HEK293 (cell line): ENCODE measurements around the gene CEACAM19.
"Not testable (repeated sequence)": the region's sequence is repeated elsewhere in the genome, so short reads cannot be mapped to it uniquely, and the experiment has no call there.

Experiments used
- CTCF ChIA-PET: fragments of 350-600 bp; formaldehyde crosslinking; extraction: SDS; loops from one replicate; lab custom pipeline; 2021; ENCODE audit warnings: antibody characterized with exemption; lab: Yijun Ruan, JAX
- POLR2A ChIA-PET: fragments of 300-600 bp; formaldehyde crosslinking; extraction: SDS; loops from one replicate; lab custom pipeline; 2020; ENCODE audit warnings: antibody characterized with exemption, inconsistent platforms; lab: Yijun Ruan, JAX
- H3K27ac ChIP-seq: fragments of 200-500 bp; sonication (Bioruptor generic); 2 replicates; pipeline ENCODE4 v1.5.1; 2014; ENCODE audit warnings: low read depth, low read length, control low read depth, inconsistent platforms; ENCODE audit errors: extremely low read depth
- H3K36me3 ChIP-seq, 2 experiments: fragments of 200-500 bp in 1 of 2; sonication (Bioruptor generic) in 1 of 2; 1 replicate in 1 of 2; 2 replicates in 1 of 2; pipeline ENCODE4 v1.5.1; 2014 to 2017; ENCODE audit warnings: inconsistent platforms in 2 of 2, low read length in 2 of 2; ENCODE audit not compliant: control insufficient read depth in 2 of 2, insufficient read depth in 1 of 2
- H3K4me1 ChIP-seq: fragments of 200-500 bp; sonication (Bioruptor generic); 2 replicates; pipeline ENCODE4 v1.5.1; 2014; ENCODE audit warnings: mild to moderate bottlenecking, low read length, inconsistent platforms; ENCODE audit not compliant: control insufficient read depth, insufficient read depth
- H3K4me3 ChIP-seq: 2 replicates; pipeline ENCODE4 v1.5.1; 2011; ENCODE audit warnings: low read depth, mild to moderate bottlenecking, control low read depth, low read length, moderate library complexity
- H3K9me3 ChIP-seq: fragments of 200-500 bp; sonication (Bioruptor generic); 2 replicates; pipeline ENCODE4 v1.5.1; 2014; ENCODE audit warnings: low read depth, low read length, inconsistent platforms; ENCODE audit not compliant: control insufficient read depth, insufficient read depth
- HOXA7 ChIP-seq: sonication (generic); formaldehyde crosslinking; IDR thresholded peaks from 2 replicates; pipeline ENCODE4 v1.8.1; 2022; ENCODE audit warnings: missing genetic modification reagents, borderline replicate concordance
- KLF16 ChIP-seq: fragments of 450-650 bp; formaldehyde crosslinking; IDR thresholded peaks from 2 replicates; pipeline ENCODE4 v1.5.1; 2017; ENCODE audit warnings: missing biosample characterization, missing genetic modification characterization
- KLF7 ChIP-seq: fragments of 450-650 bp; formaldehyde crosslinking; IDR thresholded peaks from 2 replicates; pipeline ENCODE4 v1.5.1; 2016; ENCODE audit warnings: missing biosample characterization, missing genetic modification characterization, borderline replicate concordance
- PRDM1 ChIP-seq: fragments of 450-650 bp; formaldehyde crosslinking; IDR thresholded peaks from 2 replicates; pipeline ENCODE4; 2016; ENCODE audit warnings: missing biosample characterization, missing genetic modification characterization
- REPIN1 ChIP-seq: fragments of 450-650 bp; formaldehyde crosslinking; IDR thresholded peaks from 2 replicates; pipeline ENCODE4 v1.5.1; 2017; ENCODE audit warnings: missing biosample characterization, missing genetic modification characterization, low read depth
- ZBTB20 ChIP-seq: fragments of 450-650 bp; formaldehyde crosslinking; IDR thresholded peaks from 2 replicates; pipeline ENCODE4 v1.5.1; 2016; ENCODE audit warnings: missing biosample characterization, missing genetic modification characterization
- ZBTB7A ChIP-seq: fragments of 450-650 bp; formaldehyde crosslinking; IDR thresholded peaks from 2 replicates; pipeline ENCODE4 v1.5.1; 2016; ENCODE audit warnings: low read depth, missing biosample characterization, missing genetic modification characterization
- ZBTB8A ChIP-seq: fragments of 450-650 bp; formaldehyde crosslinking; IDR thresholded peaks from 2 replicates; pipeline ENCODE4 v1.5.1; 2016; ENCODE audit warnings: missing biosample characterization, missing genetic modification characterization
- ZEB2 ChIP-seq: fragments of 450-650 bp; formaldehyde crosslinking; IDR thresholded peaks from 2 replicates; pipeline ENCODE4 v1.5.1; 2016; ENCODE audit warnings: missing biosample characterization, missing genetic modification characterization
- ZNF10 ChIP-seq: fragments of 450-650 bp; formaldehyde crosslinking; IDR thresholded peaks from 2 replicates; pipeline ENCODE4 v1.5.1; 2017; ENCODE audit warnings: missing biosample characterization, missing genetic modification characterization
- ZNF133 ChIP-seq: fragments of 450-650 bp; formaldehyde crosslinking; IDR thresholded peaks from 2 replicates; pipeline ENCODE4 v1.5.1; 2016; ENCODE audit warnings: missing biosample characterization, missing genetic modification characterization
- ZNF140 ChIP-seq: fragments of 450-650 bp; formaldehyde crosslinking; IDR thresholded peaks from 2 replicates; pipeline ENCODE4 v1.5.1; 2016; ENCODE audit warnings: missing biosample characterization, missing genetic modification characterization
- ZNF146 ChIP-seq: fragments of 450-650 bp; formaldehyde crosslinking; IDR thresholded peaks from 2 replicates; pipeline ENCODE4 v1.5.1; 2016; ENCODE audit warnings: missing biosample characterization, missing genetic modification characterization
- ZNF214 ChIP-seq: fragments of 450-650 bp; formaldehyde crosslinking; IDR thresholded peaks from 2 replicates; pipeline ENCODE4 v1.5.1; 2017; ENCODE audit warnings: missing biosample characterization, mild to moderate bottlenecking, missing genetic modification characterization, borderline replicate concordance
- ZNF266 ChIP-seq: fragments of 450-650 bp; formaldehyde crosslinking; IDR thresholded peaks from 2 replicates; pipeline ENCODE4 v1.5.1; 2016; ENCODE audit warnings: missing biosample characterization, missing genetic modification characterization, low read depth
- ZNF292 ChIP-seq: fragments of 450-650 bp; formaldehyde crosslinking; IDR thresholded peaks from 2 replicates; pipeline ENCODE4 v1.5.1; 2016; ENCODE audit warnings: low read depth, missing biosample characterization, missing genetic modification characterization, borderline replicate concordance
- ZNF302 ChIP-seq: fragments of 450-650 bp; formaldehyde crosslinking; IDR thresholded peaks from 2 replicates; pipeline ENCODE4 v1.5.1; 2016; ENCODE audit warnings: missing biosample characterization, missing genetic modification characterization, low read depth
- ZNF341 ChIP-seq: fragments of 450-650 bp; formaldehyde crosslinking; IDR thresholded peaks from 2 replicates; pipeline ENCODE4; 2016; ENCODE audit warnings: low read depth, missing biosample characterization, missing genetic modification characterization
- ZNF366 ChIP-seq: fragments of 450-650 bp; formaldehyde crosslinking; conservative IDR thresholded peaks from 2 replicates; pipeline ENCODE4 v1.5.1; 2016; ENCODE audit warnings: missing biosample characterization, missing genetic modification characterization
- ZNF571 ChIP-seq: fragments of 450-650 bp; formaldehyde crosslinking; IDR thresholded peaks from 2 replicates; pipeline ENCODE4 v1.5.0; 2017; ENCODE audit warnings: missing biosample characterization, missing genetic modification characterization
- ZNF585B ChIP-seq: fragments of 450-650 bp; formaldehyde crosslinking; IDR thresholded peaks from 2 replicates; pipeline ENCODE4 v1.5.1; 2016; ENCODE audit warnings: missing biosample characterization, missing genetic modification characterization
- ZNF610 ChIP-seq: fragments of 450-650 bp; formaldehyde crosslinking; IDR thresholded peaks from 2 replicates; pipeline ENCODE4 v1.5.1; 2016; ENCODE audit warnings: missing biosample characterization, missing genetic modification characterization, borderline replicate concordance
- ZNF626 ChIP-seq: fragments of 450-650 bp; sonication (Bioruptor Pico); formaldehyde crosslinking; IDR thresholded peaks from 2 replicates; pipeline ENCODE4 v1.5.1; 2018; ENCODE audit warnings: missing biosample characterization, missing genetic modification characterization, inconsistent platforms
- ZNF701 ChIP-seq: fragments of 450-650 bp; formaldehyde crosslinking; IDR thresholded peaks from 2 replicates; pipeline ENCODE4 v1.5.1; 2016; ENCODE audit warnings: missing biosample characterization, missing genetic modification characterization
- ZNF76 ChIP-seq: fragments of 450-650 bp; formaldehyde crosslinking; IDR thresholded peaks from 2 replicates; pipeline ENCODE4; 2016; ENCODE audit warnings: low read depth, missing biosample characterization, missing genetic modification characterization, borderline replicate concordance
- ZSCAN16 ChIP-seq: fragments of 450-650 bp; formaldehyde crosslinking; IDR thresholded peaks from 2 replicates; pipeline ENCODE4 v1.5.1; 2016; ENCODE audit warnings: missing biosample characterization, missing genetic modification characterization
- TF ChIP-seq, protein P1 (sequence below): sonication (generic); formaldehyde crosslinking; IDR thresholded peaks from 2 replicates; pipeline ENCODE4 v1.8.1; 2022; ENCODE audit warnings: mild to moderate bottlenecking, moderate library complexity, missing genetic modification reagents
- TF ChIP-seq, protein P2 (sequence below): fragments of 450-650 bp; formaldehyde crosslinking; IDR thresholded peaks from 2 replicates; pipeline ENCODE4 v1.5.1; 2016; ENCODE audit warnings: missing biosample characterization, missing genetic modification characterization

CEACAM19 gene

DNA sequence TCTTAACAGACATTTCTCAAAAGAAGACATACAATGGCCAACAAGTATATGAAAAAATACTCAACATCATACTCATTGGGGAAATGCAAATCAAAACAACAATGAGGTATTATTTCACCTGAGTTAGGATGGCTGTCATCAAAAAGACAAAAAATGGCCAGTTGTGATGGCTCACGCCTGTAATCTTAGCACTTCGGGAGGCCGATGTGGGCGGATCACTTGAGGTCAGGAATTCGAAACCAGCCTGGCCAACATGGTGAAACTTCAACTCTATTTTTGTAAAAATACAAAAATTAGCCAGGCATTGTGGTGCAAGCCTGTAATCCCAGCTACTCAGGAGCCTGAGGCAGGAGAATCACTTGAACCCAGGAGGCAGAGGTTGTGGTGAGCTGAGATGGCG lies 49.7 kb downstream of the CEACAM19 start:
- Histone ChIP-seq H3K36me3 (no peaks in the 10 kb centered on the region), H3K4me3 (no peak overlapping the region), H3K9me3 (no peaks in the 10 kb centered on the region), H3K4me1 (peaks cover 9% of the 10 kb centered on the region)
- ChIA-PET CTCF (interaction anchor here (0.6 to 11.1 kb wide), 10 partner anchors 9 to 150 kb away, joined by 3 to 453 read pairs (median 10); partner anchors contain the start of genes BCAM and NECTIN2), POLR2A (interaction anchor here (0.7 kb wide), 1 partner anchor 13 kb away, joined by 6 read pairs; no protein-coding TSS in a partner anchor)
- TF ChIP-seq ZBTB7A (tag by site-specific recombination) (no peak), ZNF214 (tag by site-specific recombination) (no peak), KLF16 (tag by site-specific recombination) (no peak), KLF7 (no peak), ZNF302 (tag by site-specific recombination) (no peak), ZNF571 (no peak), ZNF341 (tag by site-specific recombination) (no peak), ZNF292 (tag by site-specific recombination) (no peak), ZSCAN16 (tag by site-specific recombination) (no peak), REPIN1 (tag by site-specific recombination) (no peak), ZNF146 (tag by site-specific recombination) (no peak), ZNF76 (tag by site-specific recombination) (no peak), ZBTB20 (tag by site-specific recombination) (no peak), ZEB2 (tag by site-specific recombination) (no peak)
- TF ChIP-seq, protein P1, sequence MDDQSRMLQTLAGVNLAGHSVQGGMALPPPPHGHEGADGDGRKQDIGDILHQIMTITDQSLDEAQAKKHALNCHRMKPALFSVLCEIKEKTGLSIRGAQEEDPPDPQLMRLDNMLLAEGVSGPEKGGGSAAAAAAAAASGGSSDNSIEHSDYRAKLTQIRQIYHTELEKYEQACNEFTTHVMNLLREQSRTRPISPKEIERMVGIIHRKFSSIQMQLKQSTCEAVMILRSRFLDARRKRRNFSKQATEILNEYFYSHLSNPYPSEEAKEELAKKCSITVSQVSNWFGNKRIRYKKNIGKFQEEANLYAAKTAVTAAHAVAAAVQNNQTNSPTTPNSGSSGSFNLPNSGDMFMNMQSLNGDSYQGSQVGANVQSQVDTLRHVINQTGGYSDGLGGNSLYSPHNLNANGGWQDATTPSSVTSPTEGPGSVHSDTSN (CRISPR knock-in tag) = no peak
- TF ChIP-seq, protein P2, sequence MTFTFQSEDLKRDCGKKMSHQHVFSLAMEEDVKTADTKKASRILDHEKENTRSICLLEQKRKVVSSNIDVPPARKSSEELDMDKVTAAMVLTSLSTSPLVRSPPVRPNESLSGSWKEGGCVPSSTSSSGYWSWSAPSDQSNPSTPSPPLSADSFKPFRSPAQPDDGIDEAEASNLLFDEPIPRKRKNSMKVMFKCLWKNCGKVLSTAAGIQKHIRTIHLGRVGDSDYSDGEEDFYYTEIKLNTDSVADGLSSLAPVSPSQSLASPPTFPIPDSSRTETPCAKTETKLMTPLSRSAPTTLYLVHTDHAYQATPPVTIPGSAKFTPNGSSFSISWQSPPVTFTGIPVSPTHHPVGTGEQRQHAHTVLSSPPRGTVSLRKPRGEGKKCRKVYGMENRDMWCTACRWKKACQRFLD (tag by site-specific recombination) = no peak
- TF ChIP-seq, all 188 proteins: peak for 0
- H3K27ac ChIP-seq = no peak overlapping the region

DNA sequence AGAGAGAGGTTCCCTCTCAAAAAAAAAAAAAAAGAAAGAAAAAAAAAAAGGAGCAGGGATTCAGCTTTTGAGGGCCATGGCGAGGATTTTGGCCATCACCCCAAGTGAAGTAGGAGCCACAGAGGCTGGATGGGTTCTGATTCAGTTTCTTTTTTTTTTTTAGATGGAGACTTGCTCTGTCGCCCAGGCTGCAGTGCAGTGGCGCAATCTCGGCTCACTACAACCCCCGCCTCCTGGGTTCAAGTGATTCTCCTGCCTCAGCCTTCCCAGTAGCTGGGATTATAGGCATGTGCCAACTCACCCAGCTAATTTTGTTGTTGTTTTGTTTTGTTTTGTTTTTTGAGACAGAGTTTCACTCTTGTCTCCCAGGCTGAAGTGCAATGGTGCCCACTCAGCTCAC lies 50.1 kb downstream of the CEACAM19 start:
- ChIA-PET CTCF (interaction anchor here (0.6 to 11.1 kb wide), 9 partner anchors 9 to 150 kb away, joined by 3 to 453 read pairs (median 23); partner anchors contain the start of genes BCAM and NECTIN2), POLR2A (interaction anchor here (0.6 to 0.7 kb wide), 2 partner anchors 13 to 194 kb away, joined by 4 to 6 read pairs; no protein-coding TSS in a partner anchor)
- H3K27ac ChIP-seq, H3K36me3 ChIP-seq, H3K4me3 ChIP-seq, H3K4me1 ChIP-seq, H3K9me3 ChIP-seq: not testable (repeated sequence)

DNA sequence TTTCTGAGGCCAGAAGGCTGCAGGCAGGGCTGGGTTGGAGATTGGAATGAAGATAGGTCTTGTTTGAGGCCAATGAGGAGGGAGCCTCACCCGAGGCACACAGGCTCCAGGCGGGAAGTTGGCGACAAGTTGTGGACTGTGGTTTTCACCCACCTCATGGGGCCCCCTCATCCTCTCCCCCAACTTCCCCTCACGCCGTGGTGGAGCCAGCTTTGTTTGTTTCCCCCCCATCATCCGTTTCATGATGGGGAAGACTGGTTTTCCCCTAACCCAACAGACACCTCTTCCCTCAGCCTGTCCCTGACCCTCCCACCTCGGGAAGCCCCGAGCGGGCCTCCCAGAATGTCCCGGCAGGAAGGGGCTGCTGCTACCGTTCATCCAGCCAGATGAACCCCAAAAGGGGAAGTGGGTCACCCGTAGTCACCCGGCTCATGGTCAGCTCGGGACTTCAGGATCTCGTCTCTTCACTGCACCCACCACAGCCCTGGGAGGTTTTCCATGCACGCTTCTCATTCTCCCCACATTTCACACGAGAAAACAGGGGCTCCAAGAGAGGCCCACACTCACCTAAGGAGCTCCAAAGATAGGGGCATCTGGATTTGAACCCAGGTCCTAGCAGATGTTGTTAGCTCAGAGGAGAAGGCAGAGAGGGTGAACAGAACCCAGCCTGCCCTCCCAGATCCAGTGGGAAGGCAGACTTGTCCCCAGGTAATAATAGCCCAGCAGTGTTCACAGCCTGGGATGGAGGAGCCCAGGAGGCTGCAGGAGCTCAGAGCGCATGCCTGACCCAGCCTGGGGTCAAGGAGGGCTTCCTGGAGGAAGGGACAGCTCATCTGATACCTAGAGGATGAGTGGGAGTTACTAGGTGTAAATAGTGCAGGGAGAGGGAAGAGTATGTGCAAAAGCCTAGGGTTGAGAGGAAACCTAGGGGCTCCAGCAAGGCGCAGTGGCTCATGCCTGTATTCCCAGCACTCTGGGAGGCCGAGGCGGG lies 51.1 kb downstream of the CEACAM19 start:
- H3K36me3 ChIP-seq = no peaks in the 10 kb centered on the region
- ChIA-PET POLR2A (interaction anchor here (2.5 to 3.0 kb wide), 2 partner anchors 31 to 48 kb away, joined by 9 to 34 read pairs; no protein-coding TSS in a partner anchor), CTCF (interaction anchor here (0.5 to 11.1 kb wide), 26 partner anchors 10 to 617 kb away, joined by 3 to 453 read pairs (median 11); no protein-coding TSS in a partner anchor)
- H3K27ac ChIP-seq = no peak overlapping the region
- H3K4me1 ChIP-seq = peaks cover 9% of the 10 kb centered on the region
- no peak overlapping the region for H3K4me3 ChIP-seq
- no peaks in the 10 kb centered on the region for H3K9me3 ChIP-seq
- no peak for TF ChIP-seq HOXA7
- TF ChIP-seq ZNF610 = no peak
- no peak for TF ChIP-seq ZEB2 (tag by site-specific recombination)
- TF ChIP-seq ZNF266 (tag by site-specific recombination) = no peak
- TF ChIP-seq ZNF585B (tag by site-specific recombination) = no peak
- TF ChIP-seq ZNF701 = no peak
- no peak for TF ChIP-seq ZNF140
- TF ChIP-seq PRDM1 (tag by site-specific recombination) = no peak
- no peak for TF ChIP-seq ZBTB8A (tag by site-specific recombination)
- TF ChIP-seq ZNF366 (tag by site-specific recombination) = no peak
- no peak for TF ChIP-seq ZNF626 (tag by site-specific recombination)
- TF ChIP-seq ZNF10 = no peak
- TF ChIP-seq ZNF133 (tag by site-specific recombination) = no peak
